Measurements from ENCODE around the gene IRF8. TPM values are rescaled to one million over a fixed set of nuclear protein-coding genes. Genes with fewer than 3 reads are reported as not detected.

The IRF8 gene
- total RNA-seq, 1 donor from 2014 or later: 37.8 TPM

DNA sequence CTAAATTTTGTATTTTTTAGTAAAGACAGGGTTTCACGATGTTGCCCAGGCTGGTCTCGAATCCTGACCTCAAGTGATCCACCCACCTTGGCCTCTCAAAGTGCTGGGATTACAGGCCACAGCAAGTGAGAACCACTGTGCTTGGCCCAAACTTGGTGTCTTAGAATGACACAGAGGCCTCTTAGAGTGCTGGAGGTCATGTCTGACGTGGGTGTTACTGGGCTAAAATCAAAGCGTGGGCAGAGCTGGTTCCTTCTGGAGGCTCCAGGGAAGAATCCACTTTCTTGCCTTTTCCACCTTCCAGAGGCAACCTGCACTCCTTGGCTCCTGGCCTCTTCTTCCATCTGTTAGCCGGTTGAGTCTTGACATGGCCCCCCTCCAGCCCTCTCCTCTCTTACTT lies 53.8 kb downstream of the IRF8 start:
- no peak overlapping the region for H3K4me3 Mint-ChIP-seq (ENCODE audit: low read depth)

DNA sequence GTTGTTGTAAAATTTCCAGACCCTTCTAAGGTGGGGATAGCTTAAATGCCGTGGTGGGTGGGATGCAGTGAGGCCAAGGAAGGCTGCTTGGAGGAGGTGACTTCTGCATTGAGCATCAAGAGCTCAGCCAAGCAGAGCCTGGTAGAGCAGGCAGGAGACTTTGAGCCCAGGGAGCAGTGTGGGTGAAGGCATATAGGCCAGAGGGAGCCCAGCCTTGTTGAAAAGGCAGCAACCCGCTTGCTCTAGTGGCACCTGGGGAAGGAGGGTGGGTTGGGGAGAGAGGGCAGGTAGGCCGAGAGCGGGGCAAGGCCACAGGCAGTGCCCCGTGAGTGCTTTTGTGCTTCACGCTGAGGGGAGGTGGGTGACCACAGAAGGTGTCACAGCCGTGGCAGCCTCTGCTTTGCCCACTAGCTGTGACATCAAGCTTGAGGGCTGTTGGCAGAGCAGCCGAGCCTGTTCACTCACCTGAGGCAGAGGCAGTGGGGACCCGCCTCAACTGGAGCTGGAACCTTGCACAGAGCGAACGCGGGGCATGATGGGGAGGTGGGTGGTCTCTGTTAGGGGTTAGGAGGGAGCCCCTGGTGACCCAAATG lies 56.1 kb downstream of the IRF8 start:
- intact Hi-C loops (cut with micrococcal nuclease): no loop called here
- Mint-ChIP-seq H3K27ac (no peak overlapping the region), H3K36me3 (ENCODE audit: low read depth) (no peaks in the 10 kb centered on the region), H3K27me3 (ENCODE audit: low read depth) (peaks cover 5% of the 10 kb centered on the region), H3K4me3 (ENCODE audit: low read depth) (no peak overlapping the region), H3K9me3 (no peaks in the 10 kb centered on the region), H3K4me1 (ENCODE audit: low read depth) (peaks cover 4% of the 10 kb centered on the region)
- DNase-seq (ENCODE audit: low spot score): no peak

More for the DNA sequence above, 53.8 kb downstream of the IRF8 start:
- H3K27ac Mint-ChIP-seq: no peak overlapping the region
- no peak for DNase-seq (ENCODE audit: low spot score)
- intact Hi-C loops (cut with micrococcal nuclease): no loop called here
- H3K36me3 Mint-ChIP-seq (ENCODE audit: low read depth): no peaks in the 10 kb centered on the region
- no peaks in the 10 kb centered on the region for H3K9me3 Mint-ChIP-seq
- H3K4me1 Mint-ChIP-seq (ENCODE audit: low read depth): peaks cover 10% of the 10 kb centered on the region
- H3K27me3 Mint-ChIP-seq (ENCODE audit: low read depth): peaks cover 14% of the 10 kb centered on the region

DNA sequence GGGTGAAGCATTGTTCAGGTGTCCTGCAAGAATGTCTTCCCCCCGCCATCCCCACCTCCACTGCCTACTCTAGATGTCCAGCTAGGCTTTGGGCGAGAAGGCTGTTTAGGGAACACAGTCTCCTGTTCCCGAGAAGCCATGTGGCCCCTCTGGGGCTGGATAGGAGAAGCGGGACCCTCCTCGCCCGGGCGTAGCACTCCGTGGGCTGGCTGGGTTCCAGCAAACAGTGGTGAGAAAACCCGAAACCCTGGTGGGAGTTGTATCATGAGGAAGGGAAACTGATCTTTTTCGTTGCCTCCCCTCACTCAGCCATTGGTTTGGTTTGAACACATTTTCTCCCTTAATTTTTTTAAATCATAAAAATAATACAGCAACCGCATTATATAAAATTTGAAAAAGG lies 56.6 kb downstream of the IRF8 start:
- Mint-ChIP-seq H3K4me1 (ENCODE audit: low read depth) (peaks cover 4% of the 10 kb centered on the region), H3K27ac (no peak overlapping the region), H3K9me3 (no peaks in the 10 kb centered on the region), H3K36me3 (ENCODE audit: low read depth) (no peaks in the 10 kb centered on the region), H3K27me3 (ENCODE audit: low read depth) (peaks cover 3% of the 10 kb centered on the region), H3K4me3 (ENCODE audit: low read depth) (no peak overlapping the region)
- intact Hi-C loops (cut with micrococcal nuclease): no loop called here
- DNase-seq (ENCODE audit: low spot score): no peak

DNA sequence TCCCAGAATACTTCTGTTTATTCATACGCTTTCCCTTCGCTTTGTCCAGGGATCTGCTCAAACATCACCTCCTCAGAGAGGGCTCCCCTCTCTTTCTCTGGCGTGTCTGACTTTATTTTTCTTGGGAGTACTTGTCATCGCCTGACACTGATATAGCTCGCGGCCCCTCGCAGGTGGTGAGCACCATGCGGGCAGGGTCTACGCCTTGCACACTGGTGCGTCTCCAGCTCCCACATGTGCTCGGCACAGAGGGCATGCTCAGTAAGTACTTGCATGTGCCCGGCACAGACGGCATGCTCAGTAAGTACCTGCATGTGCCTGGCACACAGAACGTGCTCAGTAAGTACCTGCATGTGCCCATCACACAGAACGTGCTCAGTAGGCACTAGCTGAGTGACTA lies 57.5 kb downstream of the IRF8 start:
- H3K9me3 Mint-ChIP-seq: no peaks in the 10 kb centered on the region
- H3K36me3 Mint-ChIP-seq (ENCODE audit: low read depth): no peaks in the 10 kb centered on the region
- intact Hi-C loops (cut with micrococcal nuclease): no loop called here
- H3K27ac Mint-ChIP-seq: no peak overlapping the region
- peaks cover 4% of the 10 kb centered on the region for H3K4me1 Mint-ChIP-seq (ENCODE audit: low read depth)
- H3K27me3 Mint-ChIP-seq (ENCODE audit: low read depth): no peaks in the 10 kb centered on the region
- DNase-seq (ENCODE audit: low spot score): no peak
- no peak overlapping the region for H3K4me3 Mint-ChIP-seq (ENCODE audit: low read depth)

DNA sequence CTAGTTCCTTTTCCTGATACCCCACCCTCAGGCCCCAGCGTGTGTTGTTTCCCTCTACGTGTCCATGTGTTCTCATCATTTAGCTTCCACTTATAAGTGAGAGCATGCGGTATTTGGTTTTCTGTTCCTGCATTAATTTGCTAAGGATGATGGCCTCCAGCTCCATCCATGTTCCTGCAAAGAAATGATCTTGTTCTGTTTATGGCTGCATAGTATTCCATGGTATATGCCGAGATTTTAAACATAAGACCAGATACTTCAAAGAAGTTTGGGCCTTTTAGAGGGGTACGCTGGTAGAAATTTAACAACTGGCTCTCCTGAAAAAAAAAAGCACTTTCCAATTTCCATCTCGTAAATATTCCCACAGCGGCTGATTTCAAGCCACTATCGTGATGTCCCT lies 59.8 kb downstream of the IRF8 start:
- Mint-ChIP-seq H3K36me3 (ENCODE audit: low read depth) (no peaks in the 10 kb centered on the region), H3K27ac (no peak overlapping the region), H3K4me3 (ENCODE audit: low read depth) (no peak overlapping the region), H3K27me3 (ENCODE audit: low read depth) (peaks cover 3% of the 10 kb centered on the region), H3K4me1 (ENCODE audit: low read depth) (peaks cover 4% of the 10 kb centered on the region), H3K9me3 (no peaks in the 10 kb centered on the region)
- intact Hi-C loops (cut with micrococcal nuclease): no loop called here
- DNase-seq (ENCODE audit: low spot score): no peak

DNA sequence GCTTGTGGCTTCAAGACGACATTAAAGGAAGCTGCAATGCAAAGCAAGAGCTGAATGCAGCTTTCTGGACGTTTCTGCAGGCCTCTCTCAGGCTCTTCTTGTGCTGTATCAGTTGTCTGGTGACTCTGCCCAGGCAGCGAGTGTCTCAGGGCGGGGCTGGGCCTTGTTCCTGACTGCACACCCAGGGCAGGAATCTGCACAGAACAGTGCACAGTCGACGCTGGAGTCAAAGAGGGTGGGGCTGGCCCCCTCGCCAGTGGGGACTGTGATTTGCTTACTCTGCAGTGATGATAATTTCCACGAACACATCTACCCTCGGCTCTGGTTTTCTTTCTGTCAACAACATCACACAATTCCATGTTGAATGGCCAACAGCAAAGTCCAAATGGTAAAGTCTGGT lies 60.7 kb downstream of the IRF8 start:
- Mint-ChIP-seq H3K27me3 (ENCODE audit: low read depth) (peaks cover 3% of the 10 kb centered on the region), H3K4me3 (ENCODE audit: low read depth) (no peak overlapping the region), H3K36me3 (ENCODE audit: low read depth) (no peaks in the 10 kb centered on the region), H3K27ac (no peak overlapping the region), H3K9me3 (no peaks in the 10 kb centered on the region), H3K4me1 (ENCODE audit: low read depth) (peaks cover 4% of the 10 kb centered on the region)
- intact Hi-C loops (cut with micrococcal nuclease): no loop called here
- no peak for DNase-seq (ENCODE audit: low spot score)

DNA sequence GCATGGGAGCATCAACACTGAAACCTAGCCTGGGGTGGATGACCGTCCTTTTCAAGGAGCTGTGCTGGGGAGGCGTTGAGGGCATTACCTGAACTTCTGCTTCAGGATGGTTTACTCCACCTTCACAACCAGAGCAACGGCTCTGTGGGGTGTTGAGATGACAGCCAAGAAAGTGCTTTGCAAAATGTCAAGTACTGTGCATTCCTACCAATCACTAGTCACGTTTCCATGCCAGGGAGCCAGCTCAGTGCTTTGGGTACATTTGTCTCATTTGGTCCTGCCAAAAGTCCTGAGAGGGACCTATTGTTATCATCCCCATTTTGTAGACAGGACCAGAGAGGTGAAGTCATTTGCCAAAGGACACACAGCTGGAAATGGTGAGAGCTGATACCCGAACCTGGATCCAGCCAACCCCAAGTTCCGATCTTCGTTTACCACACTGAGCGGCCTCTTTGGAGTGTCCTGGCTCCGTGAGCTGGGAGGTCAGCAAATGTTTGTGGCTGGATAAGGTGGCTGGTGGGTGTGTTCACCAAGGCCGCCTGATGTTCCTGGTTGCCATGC lies 61.6 kb downstream of the IRF8 start:
- intact Hi-C loops (cut with micrococcal nuclease): no loop called here
- DNase-seq (ENCODE audit: low spot score): no peak
- Mint-ChIP-seq H3K4me3 (ENCODE audit: low read depth) (no peak overlapping the region), H3K27ac (no peak overlapping the region), H3K27me3 (ENCODE audit: low read depth) (peaks cover 3% of the 10 kb centered on the region), H3K9me3 (no peaks in the 10 kb centered on the region), H3K4me1 (ENCODE audit: low read depth) (peaks cover 4% of the 10 kb centered on the region), H3K36me3 (ENCODE audit: low read depth) (no peaks in the 10 kb centered on the region)

DNA sequence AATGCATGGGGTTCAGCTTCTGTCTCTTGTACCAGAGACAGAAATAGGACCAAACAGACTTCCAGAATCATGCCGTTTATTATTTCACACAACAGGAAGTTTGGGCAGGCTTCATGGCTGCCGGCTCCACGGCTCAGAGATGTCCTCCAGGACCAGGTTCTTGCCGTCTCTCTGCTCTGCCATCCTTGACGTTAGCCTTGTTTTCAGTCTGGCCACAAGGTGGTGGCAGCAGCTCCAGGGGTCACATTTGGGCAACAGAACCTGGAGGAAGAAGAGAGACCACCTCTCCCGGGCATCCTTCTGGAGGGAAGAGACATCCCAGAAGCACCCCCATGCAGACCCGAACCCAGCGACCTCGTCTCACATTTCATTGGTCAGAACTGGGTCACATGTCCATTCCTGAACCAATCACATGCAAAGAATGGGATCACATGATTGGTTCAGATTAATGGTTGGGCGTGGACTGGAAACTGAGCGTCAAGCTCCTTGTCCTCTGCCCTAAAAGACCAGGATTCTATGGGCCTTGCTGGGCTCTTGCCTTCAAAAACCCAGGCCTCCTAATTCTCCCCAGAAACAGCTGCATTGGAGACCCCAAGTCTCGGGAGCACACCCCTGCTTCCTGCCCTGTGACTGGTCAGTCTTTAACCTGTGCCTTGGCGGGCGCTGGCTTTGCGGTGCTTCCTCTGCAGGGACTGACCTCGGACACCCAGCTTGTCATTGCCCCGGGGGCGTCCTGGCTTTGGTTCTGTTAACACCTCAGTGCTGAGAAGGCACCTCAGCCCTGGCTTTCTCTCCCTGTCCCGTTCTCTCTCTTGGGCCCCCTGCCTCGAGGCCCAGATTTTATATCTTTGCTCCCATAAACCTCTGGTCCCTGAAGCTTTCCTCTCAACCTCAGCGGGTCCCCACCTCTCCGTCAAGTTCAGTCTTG lies 63.3 kb downstream of the IRF8 start:
- Mint-ChIP-seq H3K9me3 (no peaks in the 10 kb centered on the region), H3K36me3 (ENCODE audit: low read depth) (no peaks in the 10 kb centered on the region), H3K27me3 (ENCODE audit: low read depth) (peaks cover 3% of the 10 kb centered on the region), H3K4me3 (ENCODE audit: low read depth) (no peak overlapping the region), H3K4me1 (ENCODE audit: low read depth) (peaks cover under 1% of the 10 kb centered on the region), H3K27ac (no peak overlapping the region)
- no peak for DNase-seq (ENCODE audit: low spot score)
- intact Hi-C loops (cut with micrococcal nuclease): no loop called here

DNA sequence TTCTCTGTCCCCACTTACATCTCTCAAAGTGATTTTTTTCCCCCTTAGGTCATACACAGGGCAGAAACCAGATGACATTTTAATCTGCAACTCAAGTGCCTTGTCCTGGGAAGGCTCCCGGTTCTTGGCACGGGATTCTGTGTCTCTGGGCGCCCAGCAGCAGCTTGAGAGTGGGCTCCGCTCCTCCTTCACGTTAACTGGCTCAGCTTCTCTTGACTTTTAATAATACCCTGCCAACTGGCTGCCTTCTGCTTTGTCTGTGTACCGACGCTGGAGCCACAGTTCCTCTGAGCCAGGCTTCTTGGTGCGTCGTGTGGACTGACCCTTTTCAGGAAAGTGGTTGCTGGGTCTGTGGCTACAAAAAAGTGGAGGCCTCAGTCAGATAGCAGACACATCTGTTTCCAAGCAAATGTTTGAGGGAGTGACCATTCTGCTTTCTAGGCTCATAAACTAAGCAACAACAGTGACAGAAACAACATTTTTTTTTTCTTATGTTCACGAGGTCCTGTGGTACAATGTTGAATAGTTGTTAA lies 64.9 kb downstream of the IRF8 start:
- H3K4me1 Mint-ChIP-seq (ENCODE audit: low read depth): peaks cover 10% of the 10 kb centered on the region
- intact Hi-C loops (cut with micrococcal nuclease): no loop called here
- H3K9me3 Mint-ChIP-seq: no peaks in the 10 kb centered on the region
- H3K27ac Mint-ChIP-seq: no peak overlapping the region
- no peak overlapping the region for H3K4me3 Mint-ChIP-seq (ENCODE audit: low read depth)
- DNase-seq (ENCODE audit: low spot score): no peak
- peaks cover 3% of the 10 kb centered on the region for H3K27me3 Mint-ChIP-seq (ENCODE audit: low read depth)
- no peaks in the 10 kb centered on the region for H3K36me3 Mint-ChIP-seq (ENCODE audit: low read depth)

DNA sequence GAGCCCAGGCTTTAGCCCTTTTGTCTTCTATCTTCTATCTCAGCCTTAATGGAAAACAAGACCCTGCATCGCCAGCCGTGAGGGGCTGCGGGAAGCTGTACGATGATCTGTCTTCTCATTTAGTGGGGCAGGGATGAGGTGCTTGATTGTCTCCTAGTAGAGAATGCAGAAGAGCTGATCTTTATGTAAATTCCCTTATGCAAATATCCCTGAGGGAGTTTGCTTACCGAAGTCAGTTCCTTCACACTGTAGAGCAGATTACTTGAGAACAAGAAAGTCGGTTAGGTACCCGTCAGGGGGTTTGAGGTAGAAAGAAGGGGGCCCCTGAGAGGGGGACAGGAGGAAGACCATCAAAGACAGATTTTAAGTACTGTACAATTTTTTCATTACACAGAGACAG lies 66.2 kb downstream of the IRF8 start:
- peaks cover 22% of the 10 kb centered on the region for H3K4me1 Mint-ChIP-seq (ENCODE audit: low read depth)
- peaks cover 3% of the 10 kb centered on the region for H3K27me3 Mint-ChIP-seq (ENCODE audit: low read depth)
- DNase-seq (ENCODE audit: low spot score): no peak
- no peaks in the 10 kb centered on the region for H3K9me3 Mint-ChIP-seq
- intact Hi-C loops (cut with micrococcal nuclease): no loop called here
- H3K4me3 Mint-ChIP-seq (ENCODE audit: low read depth): no peak overlapping the region
- no peak overlapping the region for H3K27ac Mint-ChIP-seq
- no peaks in the 10 kb centered on the region for H3K36me3 Mint-ChIP-seq (ENCODE audit: low read depth)

DNA sequence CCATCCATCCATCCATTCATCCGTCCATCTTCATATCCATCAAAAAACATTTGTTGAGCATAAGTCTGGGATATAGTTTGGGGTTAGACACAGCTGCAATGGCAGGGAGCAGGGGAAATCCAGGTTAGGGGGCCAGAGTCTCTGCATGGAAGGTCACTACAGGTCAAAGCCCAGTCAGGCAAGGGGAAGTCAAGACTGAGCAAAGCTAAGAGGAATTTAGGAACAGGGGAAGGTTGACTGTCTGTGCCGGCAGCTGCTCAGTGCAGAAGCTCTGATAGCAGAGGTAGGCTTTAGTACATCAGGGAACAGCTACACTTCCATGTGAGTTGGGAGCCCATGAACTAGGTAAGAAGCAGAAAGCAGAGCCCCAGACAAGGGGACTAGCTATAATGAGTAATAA lies 68.1 kb downstream of the IRF8 start:
- DNase-seq (ENCODE audit: low spot score): no peak
- intact Hi-C loops (cut with micrococcal nuclease): no loop called here
- Mint-ChIP-seq H3K4me1 (ENCODE audit: low read depth) (peaks cover 25% of the 10 kb centered on the region), H3K27me3 (ENCODE audit: low read depth) (peaks cover 5% of the 10 kb centered on the region), H3K36me3 (ENCODE audit: low read depth) (no peaks in the 10 kb centered on the region), H3K4me3 (ENCODE audit: low read depth) (no peak overlapping the region), H3K27ac (no peak overlapping the region), H3K9me3 (peaks cover 3% of the 10 kb centered on the region)

DNA sequence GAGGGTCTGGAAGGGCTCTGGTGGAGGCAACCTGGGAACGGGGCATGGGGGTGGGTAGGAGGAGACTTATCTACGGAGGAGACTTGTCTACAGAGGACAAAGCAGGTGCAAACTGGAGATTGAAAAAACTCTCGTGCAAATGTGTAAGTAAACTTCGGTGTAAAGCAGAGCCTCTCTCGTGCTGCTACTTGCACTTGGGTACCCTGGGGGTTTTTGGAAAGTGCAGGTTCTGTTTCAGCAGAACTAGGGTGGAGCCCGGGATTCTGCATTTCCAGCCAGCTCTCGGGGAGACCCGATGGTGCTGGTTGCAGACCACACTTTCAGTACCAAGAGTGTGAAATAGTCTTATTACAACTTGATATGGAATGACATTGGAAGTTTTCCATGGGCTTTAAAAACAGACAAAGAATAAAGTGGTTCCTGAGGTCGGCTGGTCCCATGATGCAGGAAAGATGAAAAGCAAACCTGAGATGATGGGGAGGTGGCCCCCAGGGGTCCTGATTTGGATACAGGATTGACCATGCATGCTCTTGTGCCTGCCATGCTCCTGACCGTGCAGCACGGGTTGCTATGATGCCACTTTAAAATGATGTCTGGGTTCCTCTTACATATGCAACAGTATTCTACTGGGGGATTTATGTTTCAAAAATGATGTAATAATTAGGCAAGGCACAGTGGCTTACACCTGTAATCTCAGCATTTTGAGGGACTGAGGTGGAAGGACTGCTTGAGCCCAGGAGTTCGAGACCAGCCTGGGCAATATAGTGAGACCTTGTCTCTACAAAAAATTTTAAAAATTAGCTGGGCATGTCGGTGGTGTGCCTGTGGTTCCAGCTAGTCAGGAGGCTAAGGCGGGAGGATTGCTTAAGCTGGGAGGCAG lies 69.3 kb downstream of the IRF8 start:
- Mint-ChIP-seq H3K27me3 (ENCODE audit: low read depth) (peaks cover 2% of the 10 kb centered on the region), H3K4me3 (ENCODE audit: low read depth) (no peak overlapping the region), H3K4me1 (ENCODE audit: low read depth) (peaks cover 25% of the 10 kb centered on the region), H3K36me3 (ENCODE audit: low read depth) (no peaks in the 10 kb centered on the region), H3K27ac (no peak overlapping the region), H3K9me3 (peaks cover 6% of the 10 kb centered on the region)
- DNase-seq (ENCODE audit: low spot score): no peak
- intact Hi-C loops (cut with micrococcal nuclease): no loop called here

Measured in activated T-helper 2 cell treated with anti-CD3 and anti-CD28 coated beads, Interferon-gamma antibody, Interleukin-2, Interleukin-4, amounts not matched to agents 10 μg/mL and 5 μg/mL and 100 μg/mL, durations not matched to agents 14 hours and 24 hours and 36 hours (primary cell).